ENCODE results near the gene CHCHD6. TPM values are rescaled to one million over a fixed set of nuclear protein-coding genes. Genes with fewer than 3 reads are reported as not detected.

The CHCHD6 gene
- total RNA-seq, 1 experiment from 2014 or later: 40.9 TPM

DNA sequence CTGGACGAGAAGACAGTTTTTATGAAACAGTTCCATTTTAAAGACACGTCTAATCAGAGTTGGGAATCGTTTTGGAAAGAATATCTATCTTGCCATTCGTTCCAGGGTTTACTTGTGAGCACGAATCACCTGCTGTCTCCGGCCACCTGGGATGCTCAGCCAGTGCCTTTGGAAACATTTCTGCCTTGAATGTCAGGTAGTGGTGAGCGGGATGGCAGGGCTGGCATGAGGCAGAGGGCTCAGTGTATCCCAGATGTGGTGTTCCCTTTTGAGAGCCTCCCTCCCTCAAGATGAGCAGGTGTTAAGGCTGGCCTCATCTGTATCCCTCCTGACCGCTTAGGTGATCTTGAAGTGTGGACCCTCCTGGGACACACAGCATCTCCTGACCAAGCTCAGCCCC lies 231.0 kb downstream of the CHCHD6 start (continued):
- TF ChIP-seq, protein P1, sequence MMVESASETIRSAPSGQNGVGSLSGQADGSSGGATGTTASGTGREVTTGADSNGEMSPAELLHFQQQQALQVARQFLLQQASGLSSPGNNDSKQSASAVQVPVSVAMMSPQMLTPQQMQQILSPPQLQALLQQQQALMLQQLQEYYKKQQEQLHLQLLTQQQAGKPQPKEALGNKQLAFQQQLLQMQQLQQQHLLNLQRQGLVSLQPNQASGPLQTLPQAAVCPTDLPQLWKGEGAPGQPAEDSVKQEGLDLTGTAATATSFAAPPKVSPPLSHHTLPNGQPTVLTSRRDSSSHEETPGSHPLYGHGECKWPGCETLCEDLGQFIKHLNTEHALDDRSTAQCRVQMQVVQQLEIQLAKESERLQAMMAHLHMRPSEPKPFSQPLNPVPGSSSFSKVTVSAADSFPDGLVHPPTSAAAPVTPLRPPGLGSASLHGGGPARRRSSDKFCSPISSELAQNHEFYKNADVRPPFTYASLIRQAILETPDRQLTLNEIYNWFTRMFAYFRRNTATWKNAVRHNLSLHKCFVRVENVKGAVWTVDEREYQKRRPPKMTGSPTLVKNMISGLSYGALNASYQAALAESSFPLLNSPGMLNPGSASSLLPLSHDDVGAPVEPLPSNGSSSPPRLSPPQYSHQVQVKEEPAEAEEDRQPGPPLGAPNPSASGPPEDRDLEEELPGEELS (CRISPR knock-in tag; IDR thresholded peaks at IDR 0.05): no peak

DNA sequence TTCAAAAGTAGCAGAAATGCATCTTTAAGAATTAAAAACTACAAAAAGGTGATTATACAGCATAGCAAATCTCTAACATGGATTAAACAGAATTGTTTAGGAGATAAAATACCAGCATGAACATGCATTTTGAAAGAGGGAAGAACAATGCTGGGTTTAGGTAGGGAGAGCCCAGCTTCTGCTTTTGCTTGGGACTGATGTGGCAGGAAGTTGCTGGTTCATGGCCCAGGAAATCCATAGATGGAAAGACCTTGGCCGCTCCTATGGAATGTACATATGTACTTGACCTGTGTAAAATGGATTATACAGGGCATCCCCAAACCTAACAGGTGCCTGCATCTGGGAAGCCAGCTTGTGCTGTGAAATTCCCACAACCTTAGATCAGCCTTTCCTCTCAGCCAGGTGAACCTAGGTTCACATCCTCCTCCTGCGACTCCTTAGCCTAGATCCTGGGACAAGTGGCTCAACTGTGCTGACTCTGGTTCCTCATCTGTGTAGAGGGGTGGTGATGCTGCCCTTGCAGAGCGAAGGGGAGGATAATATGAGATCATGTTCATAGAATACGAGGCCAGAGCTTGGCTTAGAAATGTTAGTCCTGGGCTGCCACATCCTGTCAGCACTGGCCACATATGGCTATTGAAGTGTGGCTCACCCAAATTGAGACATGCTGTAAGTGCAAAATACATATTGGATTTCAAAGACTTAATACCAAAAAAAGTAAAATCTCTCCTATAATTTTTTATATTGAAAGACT lies 231.9 kb downstream of the CHCHD6 start:
- TF ChIP-seq USF1 (CRISPR knock-in tag; IDR thresholded peaks at IDR 0.05) (no peak), FOXP1 (CRISPR knock-in tag; IDR thresholded peaks at IDR 0.05; ENCODE audit: borderline replicate concordance) (no peak)
- TF ChIP-seq, protein P2, sequence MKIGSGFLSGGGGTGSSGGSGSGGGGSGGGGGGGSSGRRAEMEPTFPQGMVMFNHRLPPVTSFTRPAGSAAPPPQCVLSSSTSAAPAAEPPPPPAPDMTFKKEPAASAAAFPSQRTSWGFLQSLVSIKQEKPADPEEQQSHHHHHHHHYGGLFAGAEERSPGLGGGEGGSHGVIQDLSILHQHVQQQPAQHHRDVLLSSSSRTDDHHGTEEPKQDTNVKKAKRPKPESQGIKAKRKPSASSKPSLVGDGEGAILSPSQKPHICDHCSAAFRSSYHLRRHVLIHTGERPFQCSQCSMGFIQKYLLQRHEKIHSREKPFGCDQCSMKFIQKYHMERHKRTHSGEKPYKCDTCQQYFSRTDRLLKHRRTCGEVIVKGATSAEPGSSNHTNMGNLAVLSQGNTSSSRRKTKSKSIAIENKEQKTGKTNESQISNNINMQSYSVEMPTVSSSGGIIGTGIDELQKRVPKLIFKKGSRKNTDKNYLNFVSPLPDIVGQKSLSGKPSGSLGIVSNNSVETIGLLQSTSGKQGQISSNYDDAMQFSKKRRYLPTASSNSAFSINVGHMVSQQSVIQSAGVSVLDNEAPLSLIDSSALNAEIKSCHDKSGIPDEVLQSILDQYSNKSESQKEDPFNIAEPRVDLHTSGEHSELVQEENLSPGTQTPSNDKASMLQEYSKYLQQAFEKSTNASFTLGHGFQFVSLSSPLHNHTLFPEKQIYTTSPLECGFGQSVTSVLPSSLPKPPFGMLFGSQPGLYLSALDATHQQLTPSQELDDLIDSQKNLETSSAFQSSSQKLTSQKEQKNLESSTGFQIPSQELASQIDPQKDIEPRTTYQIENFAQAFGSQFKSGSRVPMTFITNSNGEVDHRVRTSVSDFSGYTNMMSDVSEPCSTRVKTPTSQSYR (CRISPR knock-in tag; IDR thresholded peaks at IDR 0.05): no peak
- TF ChIP-seq, protein P3, sequence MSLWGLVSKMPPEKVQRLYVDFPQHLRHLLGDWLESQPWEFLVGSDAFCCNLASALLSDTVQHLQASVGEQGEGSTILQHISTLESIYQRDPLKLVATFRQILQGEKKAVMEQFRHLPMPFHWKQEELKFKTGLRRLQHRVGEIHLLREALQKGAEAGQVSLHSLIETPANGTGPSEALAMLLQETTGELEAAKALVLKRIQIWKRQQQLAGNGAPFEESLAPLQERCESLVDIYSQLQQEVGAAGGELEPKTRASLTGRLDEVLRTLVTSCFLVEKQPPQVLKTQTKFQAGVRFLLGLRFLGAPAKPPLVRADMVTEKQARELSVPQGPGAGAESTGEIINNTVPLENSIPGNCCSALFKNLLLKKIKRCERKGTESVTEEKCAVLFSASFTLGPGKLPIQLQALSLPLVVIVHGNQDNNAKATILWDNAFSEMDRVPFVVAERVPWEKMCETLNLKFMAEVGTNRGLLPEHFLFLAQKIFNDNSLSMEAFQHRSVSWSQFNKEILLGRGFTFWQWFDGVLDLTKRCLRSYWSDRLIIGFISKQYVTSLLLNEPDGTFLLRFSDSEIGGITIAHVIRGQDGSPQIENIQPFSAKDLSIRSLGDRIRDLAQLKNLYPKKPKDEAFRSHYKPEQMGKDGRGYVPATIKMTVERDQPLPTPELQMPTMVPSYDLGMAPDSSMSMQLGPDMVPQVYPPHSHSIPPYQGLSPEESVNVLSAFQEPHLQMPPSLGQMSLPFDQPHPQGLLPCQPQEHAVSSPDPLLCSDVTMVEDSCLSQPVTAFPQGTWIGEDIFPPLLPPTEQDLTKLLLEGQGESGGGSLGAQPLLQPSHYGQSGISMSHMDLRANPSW (CRISPR knock-in tag; conservative IDR thresholded peaks at IDR 0.05; ENCODE audit: low read depth): no peak
- TF ChIP-seq, protein P4, sequence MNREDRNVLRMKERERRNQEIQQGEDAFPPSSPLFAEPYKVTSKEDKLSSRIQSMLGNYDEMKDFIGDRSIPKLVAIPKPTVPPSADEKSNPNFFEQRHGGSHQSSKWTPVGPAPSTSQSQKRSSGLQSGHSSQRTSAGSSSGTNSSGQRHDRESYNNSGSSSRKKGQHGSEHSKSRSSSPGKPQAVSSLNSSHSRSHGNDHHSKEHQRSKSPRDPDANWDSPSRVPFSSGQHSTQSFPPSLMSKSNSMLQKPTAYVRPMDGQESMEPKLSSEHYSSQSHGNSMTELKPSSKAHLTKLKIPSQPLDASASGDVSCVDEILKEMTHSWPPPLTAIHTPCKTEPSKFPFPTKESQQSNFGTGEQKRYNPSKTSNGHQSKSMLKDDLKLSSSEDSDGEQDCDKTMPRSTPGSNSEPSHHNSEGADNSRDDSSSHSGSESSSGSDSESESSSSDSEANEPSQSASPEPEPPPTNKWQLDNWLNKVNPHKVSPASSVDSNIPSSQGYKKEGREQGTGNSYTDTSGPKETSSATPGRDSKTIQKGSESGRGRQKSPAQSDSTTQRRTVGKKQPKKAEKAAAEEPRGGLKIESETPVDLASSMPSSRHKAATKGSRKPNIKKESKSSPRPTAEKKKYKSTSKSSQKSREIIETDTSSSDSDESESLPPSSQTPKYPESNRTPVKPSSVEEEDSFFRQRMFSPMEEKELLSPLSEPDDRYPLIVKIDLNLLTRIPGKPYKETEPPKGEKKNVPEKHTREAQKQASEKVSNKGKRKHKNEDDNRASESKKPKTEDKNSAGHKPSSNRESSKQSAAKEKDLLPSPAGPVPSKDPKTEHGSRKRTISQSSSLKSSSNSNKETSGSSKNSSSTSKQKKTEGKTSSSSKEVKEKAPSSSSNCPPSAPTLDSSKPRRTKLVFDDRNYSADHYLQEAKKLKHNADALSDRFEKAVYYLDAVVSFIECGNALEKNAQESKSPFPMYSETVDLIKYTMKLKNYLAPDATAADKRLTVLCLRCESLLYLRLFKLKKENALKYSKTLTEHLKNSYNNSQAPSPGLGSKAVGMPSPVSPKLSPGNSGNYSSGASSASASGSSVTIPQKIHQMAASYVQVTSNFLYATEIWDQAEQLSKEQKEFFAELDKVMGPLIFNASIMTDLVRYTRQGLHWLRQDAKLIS (CRISPR knock-in tag; IDR thresholded peaks at IDR 0.05; ENCODE audit: borderline replicate concordance): no peak
- Mint-ChIP-seq H3K36me3 (no peaks in the 10 kb centered on the region), H3K27me3 (ENCODE audit: low read depth) (no peaks in the 10 kb centered on the region), H3K9me3 (no peaks in the 10 kb centered on the region), H3K27ac (no peak overlapping the region), H3K4me1 (peaks cover 6% of the 10 kb centered on the region), H3K4me3 (no peak overlapping the region)
- no peak for DNase-seq (ENCODE audit: low spot score)
- ChIA-PET POLR2A (no interaction called here), CTCF (interaction anchor here (1.1 kb wide), 1 partner anchor 184 kb away, joined by 3 read pairs; no protein-coding TSS in a partner anchor)
- no peak for ATAC-seq

DNA sequence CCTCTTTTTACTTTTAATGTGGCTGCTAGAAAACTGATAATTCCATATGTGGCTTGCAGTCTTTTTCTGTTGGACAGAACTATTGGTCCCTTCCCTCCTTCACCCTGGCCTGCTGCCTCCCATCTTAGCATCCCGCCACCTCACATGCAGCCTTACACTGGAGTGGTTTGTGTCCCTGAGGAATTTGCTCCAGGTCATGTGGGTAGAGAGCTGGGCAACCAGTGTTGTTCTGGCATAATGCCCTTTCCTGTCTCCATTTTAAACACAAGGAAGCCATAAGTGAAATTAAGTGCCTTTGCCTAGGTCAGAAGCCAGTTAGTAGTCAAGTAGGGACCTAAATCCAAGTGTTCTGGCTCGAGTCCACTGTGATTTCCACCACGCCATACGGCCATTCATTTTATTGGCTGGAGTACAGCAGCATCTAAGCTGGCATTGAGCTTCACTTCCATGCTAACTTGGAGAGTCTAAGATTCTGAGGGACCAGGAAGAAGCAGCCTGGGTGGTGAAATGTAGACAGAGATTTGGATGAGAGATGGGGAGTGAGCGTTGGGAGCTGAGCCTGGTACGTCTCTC lies 232.9 kb downstream of the CHCHD6 start:
- no peak for DNase-seq (ENCODE audit: low spot score)
- Mint-ChIP-seq H3K4me3 (no peak overlapping the region), H3K27ac (no peak overlapping the region), H3K27me3 (ENCODE audit: low read depth) (no peaks in the 10 kb centered on the region), H3K9me3 (no peaks in the 10 kb centered on the region), H3K4me1 (peaks cover 6% of the 10 kb centered on the region), H3K36me3 (no peaks in the 10 kb centered on the region)
- ATAC-seq: no peak
- ChIA-PET CTCF (interaction anchor here (1.1 to 1.4 kb wide), 2 partner anchors 39 to 46 kb away, joined by 3 to 4 read pairs; partner anchors contain the start of gene PLXNA1), POLR2A (no interaction called here)
- TF ChIP-seq OVOL2 (CRISPR knock-in tag; IDR thresholded peaks at IDR 0.05; ENCODE audit: borderline replicate concordance): no peak
- TF ChIP-seq FOXK1 (CRISPR knock-in tag; IDR thresholded peaks at IDR 0.05): no peak
- no peak for TF ChIP-seq JUN (CRISPR knock-in tag; IDR thresholded peaks at IDR 0.05)
- TF ChIP-seq, protein P2 (CRISPR knock-in tag; IDR thresholded peaks at IDR 0.05): no peak
- TF ChIP-seq TEAD4 (CRISPR knock-in tag; IDR thresholded peaks at IDR 0.05): no peak
- TF ChIP-seq, protein P1 (CRISPR knock-in tag; IDR thresholded peaks at IDR 0.05): no peak
- TF ChIP-seq RORB (CRISPR knock-in tag; IDR thresholded peaks at IDR 0.05): no peak

Measured in WTC11 (cell line).